HL-60 (cell line): ENCODE results near the gene LRRC49.
"Not testable (repeated sequence)": the region's sequence is repeated elsewhere in the genome, so short reads cannot be mapped to it uniquely, and the experiment has no call there.

ENCODE experiments used
- DNase-seq, 2 experiments: peaks; one replicate each; pipeline ENCODE4 v3.0.0-alpha.2; 2010 to 2020; ENCODE audit warnings: low read depth in 1 of 2, low spot score in 1 of 2
- H3K27ac ChIP-seq: fragments of 250-450 bp; sonication (Bioruptor Pico); replicated peaks from 2 replicates; pipeline ENCODE4 v1.5.1; 2020; ENCODE audit warnings: mild to moderate bottlenecking, moderate library complexity
- H3K27me3 ChIP-seq: fragments of 250-450 bp; sonication (Bioruptor Pico); 2 replicates; pipeline ENCODE4 v1.5.1; 2021; ENCODE audit warnings: mild to moderate bottlenecking, moderate library complexity; ENCODE audit not compliant: insufficient read depth, poor library complexity, severe bottlenecking
- H3K4me3 ChIP-seq: replicated peaks from 2 replicates; pipeline ENCODE4 v1.5.1; 2011; ENCODE audit warnings: mild to moderate bottlenecking, control low read depth, low read length; ENCODE audit not compliant: insufficient read depth
- GABPA ChIP-seq: IDR thresholded peaks from 2 replicates; pipeline ENCODE4 v1.6.1; 2012; ENCODE audit warnings: low read depth
- POLR2AphosphoS5 ChIP-seq: IDR thresholded peaks from 2 replicates; pipeline ENCODE4 v1.6.1; 2012; ENCODE audit warnings: low read depth
- SPI1 ChIP-seq: IDR thresholded peaks from 2 replicates; pipeline ENCODE4 v1.6.1; 2012; ENCODE audit warnings: low read depth, mild to moderate bottlenecking, borderline replicate concordance
- TF ChIP-seq, protein P1 (sequence below): IDR thresholded peaks from one replicate; pipeline ENCODE4 v1.5.1; 2011; ENCODE audit warnings: low read length, control low read depth, inconsistent platforms; ENCODE audit not compliant: insufficient read depth
- TF ChIP-seq, protein P2 (sequence below): IDR thresholded peaks from 2 replicates; pipeline ENCODE4 v1.6.1; 2012; ENCODE audit warnings: low read depth; ENCODE audit not compliant: insufficient replicate concordance

Gene LRRC49

DNA sequence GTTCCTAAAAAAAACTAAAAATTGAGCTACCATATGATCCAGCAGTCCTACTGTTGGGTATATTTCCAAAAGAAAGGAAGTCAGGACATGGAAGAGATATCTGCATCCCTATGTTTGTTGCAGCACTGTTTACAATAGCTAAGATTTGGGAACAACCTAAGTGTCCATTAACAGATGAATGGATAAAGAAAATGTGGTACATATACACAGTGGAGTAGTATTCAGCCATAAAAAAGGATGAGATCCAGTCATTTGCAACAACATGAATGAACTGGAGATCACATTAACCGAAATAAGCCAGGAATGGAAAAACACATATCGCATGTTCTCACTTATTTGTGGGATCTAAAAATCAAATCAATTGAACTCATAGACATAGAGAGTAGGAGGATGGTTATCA lies 29.5 kb downstream of the LRRC49 start:
- H3K4me3 ChIP-seq: no peak overlapping the region
- no peak for DNase-seq
- no peak for TF ChIP-seq SPI1
- TF ChIP-seq, protein P1, sequence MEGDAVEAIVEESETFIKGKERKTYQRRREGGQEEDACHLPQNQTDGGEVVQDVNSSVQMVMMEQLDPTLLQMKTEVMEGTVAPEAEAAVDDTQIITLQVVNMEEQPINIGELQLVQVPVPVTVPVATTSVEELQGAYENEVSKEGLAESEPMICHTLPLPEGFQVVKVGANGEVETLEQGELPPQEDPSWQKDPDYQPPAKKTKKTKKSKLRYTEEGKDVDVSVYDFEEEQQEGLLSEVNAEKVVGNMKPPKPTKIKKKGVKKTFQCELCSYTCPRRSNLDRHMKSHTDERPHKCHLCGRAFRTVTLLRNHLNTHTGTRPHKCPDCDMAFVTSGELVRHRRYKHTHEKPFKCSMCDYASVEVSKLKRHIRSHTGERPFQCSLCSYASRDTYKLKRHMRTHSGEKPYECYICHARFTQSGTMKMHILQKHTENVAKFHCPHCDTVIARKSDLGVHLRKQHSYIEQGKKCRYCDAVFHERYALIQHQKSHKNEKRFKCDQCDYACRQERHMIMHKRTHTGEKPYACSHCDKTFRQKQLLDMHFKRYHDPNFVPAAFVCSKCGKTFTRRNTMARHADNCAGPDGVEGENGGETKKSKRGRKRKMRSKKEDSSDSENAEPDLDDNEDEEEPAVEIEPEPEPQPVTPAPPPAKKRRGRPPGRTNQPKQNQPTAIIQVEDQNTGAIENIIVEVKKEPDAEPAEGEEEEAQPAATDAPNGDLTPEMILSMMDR: no peak
- no peak for TF ChIP-seq GABPA
- TF ChIP-seq, protein P2, sequence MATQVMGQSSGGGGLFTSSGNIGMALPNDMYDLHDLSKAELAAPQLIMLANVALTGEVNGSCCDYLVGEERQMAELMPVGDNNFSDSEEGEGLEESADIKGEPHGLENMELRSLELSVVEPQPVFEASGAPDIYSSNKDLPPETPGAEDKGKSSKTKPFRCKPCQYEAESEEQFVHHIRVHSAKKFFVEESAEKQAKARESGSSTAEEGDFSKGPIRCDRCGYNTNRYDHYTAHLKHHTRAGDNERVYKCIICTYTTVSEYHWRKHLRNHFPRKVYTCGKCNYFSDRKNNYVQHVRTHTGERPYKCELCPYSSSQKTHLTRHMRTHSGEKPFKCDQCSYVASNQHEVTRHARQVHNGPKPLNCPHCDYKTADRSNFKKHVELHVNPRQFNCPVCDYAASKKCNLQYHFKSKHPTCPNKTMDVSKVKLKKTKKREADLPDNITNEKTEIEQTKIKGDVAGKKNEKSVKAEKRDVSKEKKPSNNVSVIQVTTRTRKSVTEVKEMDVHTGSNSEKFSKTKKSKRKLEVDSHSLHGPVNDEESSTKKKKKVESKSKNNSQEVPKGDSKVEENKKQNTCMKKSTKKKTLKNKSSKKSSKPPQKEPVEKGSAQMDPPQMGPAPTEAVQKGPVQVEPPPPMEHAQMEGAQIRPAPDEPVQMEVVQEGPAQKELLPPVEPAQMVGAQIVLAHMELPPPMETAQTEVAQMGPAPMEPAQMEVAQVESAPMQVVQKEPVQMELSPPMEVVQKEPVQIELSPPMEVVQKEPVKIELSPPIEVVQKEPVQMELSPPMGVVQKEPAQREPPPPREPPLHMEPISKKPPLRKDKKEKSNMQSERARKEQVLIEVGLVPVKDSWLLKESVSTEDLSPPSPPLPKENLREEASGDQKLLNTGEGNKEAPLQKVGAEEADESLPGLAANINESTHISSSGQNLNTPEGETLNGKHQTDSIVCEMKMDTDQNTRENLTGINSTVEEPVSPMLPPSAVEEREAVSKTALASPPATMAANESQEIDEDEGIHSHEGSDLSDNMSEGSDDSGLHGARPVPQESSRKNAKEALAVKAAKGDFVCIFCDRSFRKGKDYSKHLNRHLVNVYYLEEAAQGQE: no peak
- no peak for TF ChIP-seq POLR2AphosphoS5
- H3K27ac ChIP-seq: no peak overlapping the region
- peaks cover 4% of the 10 kb centered on the region for H3K27me3 ChIP-seq

DNA sequence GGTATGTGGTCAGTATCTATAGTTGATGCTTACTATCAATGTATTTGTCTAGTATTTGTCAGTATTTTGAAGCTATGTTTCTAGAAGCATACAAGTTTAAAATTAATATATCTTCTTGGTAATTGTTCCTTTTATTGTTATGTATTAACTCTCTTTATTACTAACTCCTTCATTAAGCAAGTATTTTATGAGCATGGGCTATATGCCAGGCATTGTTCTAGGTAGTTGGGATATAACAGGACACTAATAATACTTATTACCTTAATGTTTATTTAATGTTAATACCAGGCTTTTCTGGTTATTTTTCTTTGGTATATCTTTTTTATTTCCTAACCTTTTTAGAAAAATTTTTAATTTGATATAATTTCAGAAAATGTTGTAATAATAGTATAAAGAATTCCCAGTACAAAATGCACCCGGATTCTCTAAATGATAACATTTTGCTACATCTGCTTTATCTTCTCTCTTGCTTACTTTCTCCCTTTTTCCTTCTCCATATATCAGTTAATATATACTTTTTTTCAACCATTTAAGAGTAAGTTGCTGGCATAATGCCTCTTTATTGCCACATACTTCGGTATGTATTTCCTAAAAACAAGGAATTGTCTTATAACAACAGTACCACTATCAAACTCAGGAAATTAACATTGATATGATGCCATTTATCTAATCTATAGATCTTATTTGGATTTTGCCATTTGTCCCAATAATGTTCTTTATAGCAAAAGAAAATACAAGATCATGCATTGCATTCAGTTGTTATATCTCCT lies 30.9 kb downstream of the LRRC49 start:
- Histone ChIP-seq H3K27me3 (peaks cover 4% of the 10 kb centered on the region), H3K4me3 (no peak overlapping the region), H3K27ac (no peak overlapping the region)
- TF ChIP-seq SPI1 (no peak), GABPA (no peak), POLR2AphosphoS5 (no peak)
- TF ChIP-seq, protein P1: no peak
- TF ChIP-seq, protein P2: no peak
- DNase-seq: no peak

DNA sequence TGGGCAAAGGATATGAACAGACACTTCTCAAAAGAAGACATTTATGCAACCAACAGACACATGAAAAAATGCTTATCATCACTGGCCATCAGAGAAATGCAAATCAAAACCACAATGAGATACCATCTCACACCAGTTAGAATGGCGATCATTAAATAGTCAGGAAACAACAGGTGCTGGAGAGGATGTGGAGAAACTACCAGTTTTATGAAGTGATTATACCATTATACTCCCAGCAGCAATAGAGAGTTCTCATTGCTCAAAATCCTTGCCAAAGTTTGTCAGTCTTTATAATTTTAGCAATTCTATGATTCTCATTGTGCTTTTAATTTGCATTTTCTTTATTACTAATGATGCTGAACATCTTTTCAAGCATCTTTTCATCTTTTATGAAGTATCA lies 34.3 kb downstream of the LRRC49 start:
- not testable (repeated sequence) for DNase-seq, H3K27me3 ChIP-seq, H3K4me3 ChIP-seq, H3K27ac ChIP-seq

DNA sequence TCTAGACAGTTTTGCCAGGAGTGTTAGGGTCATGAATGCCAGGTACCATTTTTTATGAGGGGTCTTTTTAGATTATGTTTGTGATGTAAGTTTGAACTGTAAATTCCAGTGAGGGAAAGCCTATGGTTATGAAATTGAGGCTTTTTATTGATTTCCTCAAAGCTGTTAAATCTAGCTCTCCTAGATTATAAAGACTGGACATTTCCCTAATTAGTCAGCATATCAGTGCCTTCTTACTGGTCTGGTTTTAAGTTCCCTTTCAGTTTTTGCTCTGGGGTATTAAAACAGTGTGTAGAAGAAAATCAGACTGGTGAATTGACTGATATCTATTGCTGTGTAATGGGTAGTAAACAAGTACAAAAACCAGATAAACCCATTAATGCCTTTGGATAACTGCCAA lies 39.2 kb downstream of the LRRC49 start:
- no peak for DNase-seq
- TF ChIP-seq GABPA (no peak), SPI1 (no peak), POLR2AphosphoS5 (no peak)
- TF ChIP-seq, protein P1: no peak
- TF ChIP-seq, protein P2: no peak
- H3K27ac ChIP-seq: no peak overlapping the region
- H3K27me3 ChIP-seq: no peaks in the 10 kb centered on the region
- no peak overlapping the region for H3K4me3 ChIP-seq
